KMS-11 (cell line): Measurements from ENCODE around the gene METTL22.

Experiments used
- H2AFZ ChIP-seq: fragments of 200-600 bp; sonication (generic); 2 replicates; pipeline ENCODE4 v1.6.1; 2016; ENCODE audit warnings: antibody characterized with exemption, mixed run types, low read depth
- H3K27ac ChIP-seq: fragments of 200-600 bp; sonication (generic); 2 replicates; pipeline ENCODE4 v1.6.1; 2016; ENCODE audit warnings: mild to moderate bottlenecking, mixed run types
- H3K27me3 ChIP-seq: fragments of 200-600 bp; sonication (generic); 2 replicates; pipeline ENCODE4 v1.6.1; 2017; ENCODE audit warnings: mild to moderate bottlenecking, low read depth, mixed run types, moderate library complexity; ENCODE audit not compliant: insufficient read depth
- H3K36me3 ChIP-seq: fragments of 200-600 bp; sonication (generic); 2 replicates; pipeline ENCODE4 v1.6.1; 2017; ENCODE audit warnings: mild to moderate bottlenecking, mixed run types; ENCODE audit not compliant: insufficient read depth
- H3K4me1 ChIP-seq: fragments of 200-600 bp; sonication (generic); 2 replicates; pipeline ENCODE4 v1.6.1; 2016; ENCODE audit warnings: mild to moderate bottlenecking, low read depth, mixed run types; ENCODE audit not compliant: poor library complexity, severe bottlenecking
- H3K4me2 ChIP-seq: fragments of 200-600 bp; sonication (generic); 2 replicates; pipeline ENCODE4 v1.7.0; 2016; ENCODE audit warnings: mild to moderate bottlenecking, mixed run types
- H3K4me3 ChIP-seq: fragments of 200-600 bp; sonication (generic); IDR thresholded peaks from 2 replicates; pipeline ENCODE4 v1.6.1; 2017; ENCODE audit warnings: low read depth, low read length, mixed read lengths; ENCODE audit not compliant: insufficient read depth
- H3K79me2 ChIP-seq: fragments of 200-600 bp; sonication (generic); 2 replicates; pipeline ENCODE4 v1.6.1; 2016; ENCODE audit warnings: low read depth, mixed run types; ENCODE audit not compliant: insufficient read depth
- H3K9ac ChIP-seq: fragments of 200-600 bp; sonication (generic); 2 replicates; pipeline ENCODE4 v1.6.1; 2016; ENCODE audit warnings: mild to moderate bottlenecking, mixed run types
- H4K20me1 ChIP-seq: fragments of 200-600 bp; sonication (generic); 2 replicates; pipeline ENCODE4 v1.6.1; 2016; ENCODE audit warnings: mild to moderate bottlenecking, mixed run types; ENCODE audit not compliant: insufficient read depth
- CTCF ChIP-seq: fragments of 200-600 bp; sonication (generic); conservative IDR thresholded peaks from 2 replicates; pipeline ENCODE4 v1.6.1; 2017; ENCODE audit warnings: low read depth, mild to moderate bottlenecking, antibody characterized with exemption, low read length, moderate library complexity, mixed read lengths

Gene METTL22

GRCh38 chr16:8691728-8692127 lies 70.2 kb downstream of the METTL22 start:
- H3K4me1 ChIP-seq: no peaks in the 10 kb centered on the region
- no peak overlapping the region for H3K9ac ChIP-seq
- no peak for TF ChIP-seq CTCF
- H4K20me1 ChIP-seq: no peaks in the 10 kb centered on the region
- no peak overlapping the region for H3K4me2 ChIP-seq
- H3K79me2 ChIP-seq: no peaks in the 10 kb centered on the region
- no peak overlapping the region for H2AFZ ChIP-seq
- no peak overlapping the region for H3K4me3 ChIP-seq
- H3K27me3 ChIP-seq: no peaks in the 10 kb centered on the region
- H3K36me3 ChIP-seq: no peaks in the 10 kb centered on the region
- H3K27ac ChIP-seq: no peak overlapping the region

DNA sequence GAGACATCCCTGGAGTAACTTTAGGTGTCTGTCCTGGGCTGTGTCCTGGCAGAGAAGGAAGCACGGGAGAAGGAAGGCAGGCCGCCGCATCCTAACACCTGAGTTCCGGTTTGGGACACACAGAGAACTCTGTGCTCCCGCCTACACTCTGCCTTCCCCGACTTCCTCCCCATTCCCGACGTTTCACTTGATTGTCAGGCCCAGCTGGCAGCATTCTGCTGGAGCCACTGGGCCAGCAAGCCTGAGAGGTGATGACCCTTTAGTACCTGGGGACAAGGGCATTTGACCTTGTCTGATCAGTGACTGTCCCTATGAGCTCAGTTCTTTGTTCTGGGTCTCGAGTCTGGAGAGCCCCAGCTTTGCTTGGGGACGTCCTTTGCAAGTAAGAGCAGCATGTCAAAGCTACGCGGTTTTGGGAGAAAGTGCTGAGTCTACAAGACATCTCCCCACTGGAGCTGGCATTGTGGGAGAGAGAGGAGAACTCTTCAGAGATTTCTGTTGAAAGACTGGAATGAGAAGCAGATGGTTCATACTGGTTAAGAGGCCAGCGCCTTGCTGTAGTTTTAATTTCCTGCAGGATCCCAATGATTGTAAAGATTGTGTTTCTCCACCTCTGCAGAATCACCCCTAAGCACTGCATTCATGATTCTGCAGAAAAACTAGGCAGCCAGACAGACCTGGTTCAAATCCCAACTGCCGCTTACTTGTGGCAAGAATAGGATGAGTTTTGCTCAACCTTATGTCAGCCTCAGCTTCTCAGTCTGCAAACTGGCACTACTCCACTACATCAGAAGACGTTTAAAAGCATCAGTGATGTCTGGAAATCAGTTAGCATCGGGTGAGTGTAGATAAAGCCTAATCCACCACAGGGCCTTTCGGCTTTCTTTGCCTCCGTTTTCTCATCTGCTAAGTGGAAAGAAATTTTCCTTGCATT lies 73.6 kb downstream of the METTL22 start:
- Histone ChIP-seq H3K36me3 (no peaks in the 10 kb centered on the region), H3K4me2 (no peak overlapping the region), H3K4me1 (no peaks in the 10 kb centered on the region), H3K4me3 (no peak overlapping the region), H3K79me2 (no peaks in the 10 kb centered on the region), H3K9ac (no peak overlapping the region), H4K20me1 (no peaks in the 10 kb centered on the region), H3K27me3 (no peaks in the 10 kb centered on the region), H2AFZ (no peak overlapping the region), H3K27ac (no peak overlapping the region)
- no peak for TF ChIP-seq CTCF

GRCh38 chr16:8696880-8697279 lies 75.4 kb downstream of the METTL22 start:
- Histone ChIP-seq H3K9ac (no peak overlapping the region), H3K4me2 (no peak overlapping the region), H4K20me1 (no peaks in the 10 kb centered on the region), H3K27me3 (no peaks in the 10 kb centered on the region), H3K4me3 (no peak overlapping the region), H2AFZ (no peak overlapping the region), H3K27ac (no peak overlapping the region), H3K4me1 (no peaks in the 10 kb centered on the region), H3K79me2 (no peaks in the 10 kb centered on the region), H3K36me3 (no peaks in the 10 kb centered on the region)
- TF ChIP-seq CTCF: no peak

- Histone ChIP-seq H3K4me1 (no peaks in the 10 kb centered on the region), H3K4me2 (no peak overlapping the region), H4K20me1 (no peaks in the 10 kb centered on the region), H3K36me3 (no peaks in the 10 kb centered on the region), H2AFZ (no peak overlapping the region), H3K27ac (no peak overlapping the region), H3K27me3 (no peaks in the 10 kb centered on the region), H3K9ac (no peak overlapping the region), H3K4me3 (no peak overlapping the region), H3K79me2 (no peaks in the 10 kb centered on the region)
- TF ChIP-seq CTCF: no peak
Observed at GRCh38 chr16:8697965-8698364, 76.5 kb downstream of the METTL22 start.
